SJCRH30 (cell line): ENCODE results near the gene HOXD4. TPM values are rescaled to one million over a fixed set of nuclear protein-coding genes. Genes with fewer than 3 reads are reported as not detected.

ENCODE experiments used
- DNase-seq, 2 experiments: peaks; one replicate each; pipeline ENCODE4 v3.0.0-alpha.2; 2015 to 2020
- H3K27ac ChIP-seq: fragments of 250-450 bp; sonication (Bioruptor Pico); 2 replicates; pipeline ENCODE4 v1.5.1; 2020; ENCODE audit warnings: mild to moderate bottlenecking, moderate library complexity
- H3K27me3 ChIP-seq: fragments of 250-450 bp; sonication (Bioruptor Pico); 2 replicates; pipeline ENCODE4 v1.5.1; 2020; ENCODE audit warnings: mild to moderate bottlenecking, moderate library complexity
- H3K36me3 ChIP-seq: fragments of 250-450 bp; sonication (Bioruptor Pico); 2 replicates; pipeline ENCODE4 v1.5.1; 2020; ENCODE audit warnings: mild to moderate bottlenecking, moderate library complexity
- H3K4me1 ChIP-seq: fragments of 250-450 bp; sonication (Bioruptor Pico); 2 replicates; pipeline ENCODE4 v1.5.1; 2020; ENCODE audit warnings: mild to moderate bottlenecking, moderate library complexity
- H3K4me3 ChIP-seq: fragments of 250-450 bp; sonication (Bioruptor Pico); 2 replicates; pipeline ENCODE4 v1.5.1; 2020; ENCODE audit warnings: mild to moderate bottlenecking, moderate library complexity
- H3K9me3 ChIP-seq: fragments of 250-450 bp; sonication (Bioruptor Pico); replicated peaks from 2 replicates; pipeline ENCODE4 v1.5.1; 2020; ENCODE audit warnings: mild to moderate bottlenecking, moderate library complexity
- total RNA-seq: library from RNA; depleted of rRNA; stranded (reverse); fragments of >200 nt; shearing (Covaris generic); gene quantifications from 2 replicates; pipeline ENCODE4 v1.2.3, GENCODE V29; 2014

HOXD4 gene
- total RNA-seq, 1 experiment from 2014 or later: not detected

GRCh38 chr2:176152350-176153181, 1.2 kb downstream of the HOXD4 start:
- H3K4me3 ChIP-seq: no peak overlapping the region
- DNase-seq: no peak
- H3K27me3 ChIP-seq: no peaks in the 10 kb centered on the region

GRCh38 chr2:176154576-176155252, 3.4 kb downstream of the HOXD4 start:
- no peaks in the 10 kb centered on the region for H3K36me3 ChIP-seq
- H3K4me3 ChIP-seq: no peak overlapping the region
- H3K27ac ChIP-seq: no peak overlapping the region
- H3K4me1 ChIP-seq: no peaks in the 10 kb centered on the region
- no peaks in the 10 kb centered on the region for H3K27me3 ChIP-seq
- no peak for DNase-seq
- no peaks in the 10 kb centered on the region for H3K9me3 ChIP-seq

More at GRCh38 chr2:176152350-176153181, 1.2 kb downstream of the HOXD4 start:
- Histone ChIP-seq H3K27ac (no peak overlapping the region), H3K36me3 (no peaks in the 10 kb centered on the region), H3K9me3 (no peaks in the 10 kb centered on the region), H3K4me1 (no peaks in the 10 kb centered on the region)

DNA sequence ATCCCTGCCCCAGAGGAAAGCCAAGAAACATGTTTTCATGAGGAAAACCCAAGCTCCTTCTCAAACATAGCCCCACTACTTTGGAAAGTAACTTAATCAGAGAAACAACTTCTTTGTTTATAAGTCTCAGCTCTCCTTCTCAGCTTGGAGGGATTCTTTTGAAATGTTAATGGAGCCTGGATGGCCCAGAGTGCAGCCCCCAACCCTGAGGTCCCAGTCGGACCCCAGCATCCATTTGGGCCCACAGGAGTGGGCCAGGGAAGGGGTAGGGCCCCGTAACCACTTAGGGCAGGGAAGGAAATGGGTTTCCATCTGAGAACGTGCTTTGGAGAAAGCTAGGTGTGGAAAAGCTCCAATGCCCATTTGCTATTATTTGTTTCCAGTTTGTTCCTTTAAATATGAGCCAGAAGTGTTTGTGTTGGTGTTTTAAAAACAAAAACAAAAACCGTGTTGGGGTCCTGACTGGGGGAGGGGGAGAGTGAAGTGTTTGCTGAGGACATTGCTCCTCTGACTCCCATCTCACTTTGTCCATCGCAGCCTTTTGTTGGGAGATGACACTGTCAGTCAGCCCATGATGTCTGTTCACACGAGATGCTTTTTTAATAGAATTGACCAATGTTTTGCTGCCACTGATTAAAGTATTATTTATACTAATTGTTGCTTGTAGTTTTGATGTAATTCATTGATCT, 4.2 kb downstream of the HOXD4 start:
- Histone ChIP-seq H3K27me3 (no peaks in the 10 kb centered on the region), H3K36me3 (no peaks in the 10 kb centered on the region), H3K4me1 (no peaks in the 10 kb centered on the region), H3K27ac (no peak overlapping the region), H3K4me3 (no peak overlapping the region), H3K9me3 (no peaks in the 10 kb centered on the region)
- DNase-seq: no peak

DNA sequence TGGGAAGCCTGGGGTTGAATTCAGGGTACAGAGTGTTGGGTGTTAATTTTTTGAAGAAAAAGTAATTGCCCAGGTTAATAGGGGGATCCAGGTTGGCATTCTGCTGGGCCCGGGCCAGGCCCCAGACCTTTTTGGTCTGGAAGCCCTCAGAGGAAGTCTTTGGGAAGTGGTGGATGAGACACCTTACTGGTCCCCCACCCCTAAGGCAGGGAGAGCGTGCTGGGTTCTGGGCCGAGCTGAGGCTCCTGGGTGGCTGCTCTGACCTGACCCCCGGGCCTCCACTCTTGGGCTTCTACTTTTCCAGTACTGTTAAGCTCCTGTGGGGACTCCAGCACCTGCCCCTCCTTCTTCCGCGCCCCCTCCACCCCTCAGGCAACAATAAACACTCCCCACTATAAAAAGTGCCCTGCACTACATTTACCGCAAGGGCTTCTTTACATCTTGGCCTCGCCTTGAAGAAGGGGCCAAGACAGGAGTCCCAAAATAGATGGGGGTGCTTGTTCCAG, 5.0 kb downstream of the HOXD4 start:
- H3K27ac ChIP-seq: no peak overlapping the region
- H3K9me3 ChIP-seq: no peaks in the 10 kb centered on the region
- H3K27me3 ChIP-seq: no peaks in the 10 kb centered on the region
- H3K4me1 ChIP-seq: no peaks in the 10 kb centered on the region
- no peaks in the 10 kb centered on the region for H3K36me3 ChIP-seq
- DNase-seq: no peak
- H3K4me3 ChIP-seq: no peak overlapping the region

GRCh38 chr2:176156807-176157498, 5.6 kb downstream of the HOXD4 start, which contains the start of gene HOXD3:
Gene HOXD3, plus strand, starts transcription at chr2:176157307. Its CDS starts 11,808 bp downstream, at chr2:176169115.
- DNase-seq: no peak
- Histone ChIP-seq H3K9me3 (no peaks in the 10 kb centered on the region), H3K27ac (no peak within 1 kb of the TSS), H3K27me3 (no peaks in the 10 kb centered on the region), H3K4me3 (no peak within 1 kb of the TSS), H3K4me1 (no peaks in the 10 kb centered on the region), H3K36me3 (no peaks in the 10 kb centered on the region)

DNA sequence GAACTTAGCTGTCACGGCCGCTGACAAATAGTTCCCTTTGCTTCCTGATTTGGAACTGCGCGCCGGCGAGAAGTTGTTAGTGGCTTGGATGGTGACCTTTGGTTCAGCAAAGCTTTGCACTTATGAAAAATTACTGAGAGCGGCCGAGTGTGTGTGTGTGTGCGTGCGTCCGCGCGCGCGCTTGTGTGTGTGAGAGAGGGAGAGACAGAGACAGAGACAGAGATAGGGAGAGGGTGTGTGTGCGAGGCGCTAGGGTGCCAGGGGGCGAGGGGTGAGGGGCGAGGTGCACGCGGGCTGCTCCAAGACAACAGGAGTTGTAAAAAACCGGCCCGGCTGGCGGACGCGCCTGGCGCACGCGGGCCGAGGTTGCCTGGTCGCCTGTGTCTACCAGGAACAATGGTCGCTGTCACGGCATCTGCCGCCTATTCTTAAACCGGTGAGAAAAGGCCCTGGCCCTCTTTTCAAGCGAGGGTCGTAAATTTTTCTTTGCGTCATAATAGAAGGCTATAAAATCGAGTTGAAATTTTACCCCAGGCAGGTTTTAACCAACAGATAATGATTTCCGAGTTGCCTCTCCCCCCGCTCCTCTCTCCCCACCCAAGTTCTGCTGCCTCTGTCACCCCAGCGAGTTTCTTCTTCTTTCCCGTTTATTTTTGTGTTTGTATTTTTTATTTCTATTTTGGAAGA, 6.3 kb downstream of the HOXD4 start:
- DNase-seq: no peak
- Histone ChIP-seq H3K9me3 (no peaks in the 10 kb centered on the region), H3K27ac (no peak overlapping the region), H3K4me3 (no peak overlapping the region), H3K4me1 (no peaks in the 10 kb centered on the region), H3K27me3 (no peaks in the 10 kb centered on the region), H3K36me3 (no peaks in the 10 kb centered on the region)

DNA sequence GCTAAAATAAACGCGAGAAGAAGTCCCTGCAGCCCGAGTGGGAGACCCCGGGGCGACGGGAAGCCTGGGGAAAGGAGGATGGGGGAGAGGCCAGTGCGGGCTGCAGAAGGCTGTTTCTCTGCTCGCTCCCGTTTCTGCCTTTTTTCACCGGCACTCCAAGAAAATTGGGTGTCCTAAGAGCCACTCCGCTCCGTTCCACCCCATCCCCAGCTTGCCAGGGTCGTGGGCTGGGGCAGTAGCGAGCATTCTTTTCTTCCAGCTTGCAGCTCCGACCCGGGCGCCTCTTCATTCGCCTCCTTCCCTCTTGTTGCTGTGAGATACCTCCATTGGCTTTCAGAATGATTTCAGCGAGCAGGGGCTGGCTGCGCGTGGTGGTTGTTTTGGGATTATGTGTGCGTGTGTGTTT, 6.8 kb downstream of the HOXD4 start:
- no peak for DNase-seq
- Histone ChIP-seq H3K9me3 (no peaks in the 10 kb centered on the region), H3K4me3 (no peak overlapping the region), H3K36me3 (no peaks in the 10 kb centered on the region), H3K27ac (no peak overlapping the region), H3K4me1 (no peaks in the 10 kb centered on the region), H3K27me3 (no peaks in the 10 kb centered on the region)

- H3K4me1 ChIP-seq: no peaks in the 10 kb centered on the region
- H3K27me3 ChIP-seq: no peaks in the 10 kb centered on the region
- H3K4me3 ChIP-seq: no peak overlapping the region
- no peak for DNase-seq
- no peak overlapping the region for H3K27ac ChIP-seq
- no peaks in the 10 kb centered on the region for H3K9me3 ChIP-seq
- H3K36me3 ChIP-seq: no peaks in the 10 kb centered on the region
Observed at GRCh38 chr2:176158855-176159662, 7.7 kb downstream of the HOXD4 start.

DNA sequence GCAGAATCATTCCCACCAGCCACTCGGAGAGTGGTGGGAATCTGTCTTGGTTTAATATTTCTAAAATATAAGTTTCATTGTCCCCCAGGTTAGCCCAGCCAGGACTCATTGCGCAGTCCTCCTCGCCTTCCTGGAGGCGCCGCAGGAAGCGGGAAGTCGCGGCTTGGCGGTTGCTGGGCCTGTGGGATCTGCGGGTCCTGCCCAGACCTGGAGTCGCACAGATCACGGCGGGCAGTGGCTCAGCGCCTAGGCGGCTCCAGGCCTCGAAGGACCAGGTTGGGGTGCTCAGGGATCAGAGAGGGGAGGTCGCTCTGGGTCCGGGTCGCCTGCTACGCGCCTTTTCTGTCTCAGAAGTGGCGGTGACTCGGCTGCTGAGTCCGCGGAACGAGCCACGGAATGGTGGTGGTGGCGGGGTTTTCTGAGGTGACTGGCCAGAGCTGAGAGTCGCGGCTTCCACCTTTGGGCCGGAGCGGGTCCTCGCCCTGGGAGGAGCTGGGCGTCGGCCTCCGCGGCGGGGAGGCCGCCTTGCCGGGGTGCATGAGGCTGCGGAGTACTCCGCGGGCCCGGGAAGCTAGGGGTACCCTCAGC, 8.4 kb downstream of the HOXD4 start:
- no peaks in the 10 kb centered on the region for H3K27me3 ChIP-seq
- no peak overlapping the region for H3K4me3 ChIP-seq
- H3K9me3 ChIP-seq: no peaks in the 10 kb centered on the region
- no peak overlapping the region for H3K27ac ChIP-seq
- DNase-seq: no peak
- H3K36me3 ChIP-seq: no peaks in the 10 kb centered on the region
- H3K4me1 ChIP-seq: no peaks in the 10 kb centered on the region

DNA sequence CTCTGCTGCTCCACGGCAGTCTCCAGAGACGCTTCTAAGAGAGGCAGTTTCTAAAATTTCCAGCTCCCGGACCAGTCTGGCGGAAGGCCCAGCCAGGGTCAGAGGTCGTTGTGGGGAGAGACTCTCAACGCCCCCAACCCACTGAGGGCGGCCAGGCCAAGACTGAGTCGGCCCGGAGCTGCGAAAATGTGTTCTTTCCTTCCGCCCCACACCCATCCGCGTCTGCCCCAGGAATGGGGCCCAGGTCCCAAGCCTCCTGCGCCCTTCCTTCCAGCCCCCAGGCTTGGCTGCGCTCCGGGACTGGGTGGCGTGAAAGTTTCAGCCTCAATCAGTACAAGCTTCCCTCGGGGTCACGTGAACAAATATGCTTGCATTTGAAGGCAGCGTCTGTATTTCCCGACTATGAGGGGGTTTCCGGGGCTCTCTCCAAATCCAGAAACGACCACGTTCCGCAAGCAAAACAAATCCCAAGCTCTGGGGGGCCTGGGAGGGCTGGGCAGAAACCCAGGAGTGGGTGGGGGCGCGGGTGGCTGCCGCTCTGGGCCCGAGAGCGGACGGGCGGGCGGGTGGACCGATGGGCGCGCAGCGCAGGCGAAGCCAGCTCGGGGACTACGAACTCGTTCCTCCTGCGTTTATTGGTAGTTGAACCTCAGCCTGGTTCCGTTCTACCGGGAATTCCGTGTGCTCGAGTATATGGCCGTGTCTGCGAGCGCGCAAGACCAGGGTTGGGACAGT, 9.1 kb downstream of the HOXD4 start:
- Histone ChIP-seq H3K4me3 (no peak overlapping the region), H3K27me3 (no peaks in the 10 kb centered on the region), H3K36me3 (no peaks in the 10 kb centered on the region), H3K27ac (no peak overlapping the region), H3K4me1 (no peaks in the 10 kb centered on the region), H3K9me3 (no peaks in the 10 kb centered on the region)
- DNase-seq: no peak

DNA sequence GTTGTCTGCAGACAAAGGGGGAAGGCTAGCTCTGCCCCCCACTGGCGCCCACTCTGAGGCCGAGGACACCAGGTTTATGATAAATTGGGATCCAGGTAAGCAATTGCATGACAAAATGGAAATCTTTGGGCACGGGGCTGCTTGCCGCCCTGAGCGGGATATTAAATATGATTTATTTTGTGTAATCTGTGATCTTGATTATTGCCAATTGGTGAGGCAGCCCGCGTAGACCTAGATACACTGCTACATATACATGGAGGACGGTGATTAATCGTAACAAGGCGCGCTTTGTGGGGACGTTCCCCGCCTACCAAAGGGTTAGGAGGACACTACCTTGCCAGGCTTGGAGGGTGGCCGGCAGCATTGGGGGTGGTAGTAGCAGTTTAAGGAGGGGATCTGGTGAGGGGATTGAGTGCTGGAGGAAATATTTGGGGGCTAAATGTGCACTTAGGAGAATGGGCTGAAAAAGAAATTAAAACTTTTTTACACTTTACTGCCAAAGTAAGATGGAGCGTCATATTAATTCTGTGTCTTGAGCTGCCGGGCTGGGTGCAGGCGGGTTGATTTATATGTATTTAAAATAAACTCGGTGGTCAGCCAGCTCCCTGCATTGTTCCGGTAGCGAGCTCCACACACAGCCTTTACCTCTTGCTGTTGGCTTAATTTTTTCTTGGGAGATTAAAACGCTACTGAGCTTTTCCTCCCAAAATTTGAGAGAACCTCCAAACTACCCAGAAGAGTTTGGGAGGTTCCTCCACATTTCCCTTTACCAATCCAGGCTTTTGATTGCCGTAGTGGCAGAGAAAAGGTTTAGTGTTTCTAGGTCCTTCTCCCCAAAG, 9.9 kb downstream of the HOXD4 start:
- 0 out of 2 replicates have a peak, but pooled peaks cover 7% of the 10 kb centered on the region for H3K27me3 ChIP-seq
- H3K4me1 ChIP-seq: no peaks in the 10 kb centered on the region
- H3K27ac ChIP-seq: no peak overlapping the region
- no peak for DNase-seq
- H3K4me3 ChIP-seq: no peak overlapping the region
- no peaks in the 10 kb centered on the region for H3K9me3 ChIP-seq
- no peaks in the 10 kb centered on the region for H3K36me3 ChIP-seq
